Natural killer cell (primary cell): Measurements from ENCODE around the gene IRF5. TPM values are rescaled to one million over a fixed set of nuclear protein-coding genes. Genes with fewer than 3 reads are reported as not detected.

Experiments used
- ATAC-seq, 3 donors: fragments of 150-1000 bp in 2 of 3; fragments of 200-7000 bp in 1 of 3; cut with Tn5 transposase; 1 replicate in 1 of 3; 2 replicates in 2 of 3; pipeline ENCODE4 v1.10.0; 2021; ENCODE audit warnings: mild to moderate bottlenecking in 2 of 3, moderate library complexity in 2 of 3
- DNase-seq, 2 donors: peaks; one replicate each; pipeline versions ENCODE4 v3.0.0 to v3.0.0-alpha.2; 2013 to 2021; ENCODE audit warnings: mixed read lengths in 1 of 2
- H3K27ac ChIP-seq: one replicate; pipeline ENCODE4 v1.5.1; 2013; ENCODE audit warnings: mild to moderate bottlenecking, low read length
- H3K27me3 ChIP-seq: one replicate; pipeline ENCODE4 v1.6.1; 2013; ENCODE audit warnings: low read length; ENCODE audit not compliant: control insufficient read depth, insufficient read depth
- H3K36me3 ChIP-seq: one replicate; pipeline ENCODE4 v1.6.1; 2013; ENCODE audit warnings: low read length; ENCODE audit not compliant: control insufficient read depth, insufficient read depth
- H3K4me1 ChIP-seq: one replicate; pipeline ENCODE4 v1.6.1; 2013; ENCODE audit warnings: low read length; ENCODE audit not compliant: control insufficient read depth, insufficient read depth
- H3K4me3 ChIP-seq: one replicate; pipeline ENCODE4 v1.5.1; 2013; ENCODE audit warnings: low read length
- H3K9me3 ChIP-seq: one replicate; pipeline ENCODE4 v1.6.1; 2013; ENCODE audit warnings: low read length; ENCODE audit not compliant: control insufficient read depth, insufficient read depth
- H3K27ac Mint-ChIP-seq, 2 donors: one replicate each; pipeline ENCODE4 v1.8.0; 2022; ENCODE audit warnings: mild to moderate bottlenecking in 2 of 2, mixed read lengths in 2 of 2, moderate library complexity in 1 of 2
- H3K27me3 Mint-ChIP-seq, 2 donors: one replicate each; pipeline ENCODE4 v1.8.0; 2022; ENCODE audit warnings: low read depth in 2 of 2, mixed read lengths in 2 of 2
- H3K36me3 Mint-ChIP-seq: one replicate; pipeline ENCODE4 v1.8.0; 2022; ENCODE audit warnings: mixed read lengths
- H3K4me1 Mint-ChIP-seq, 2 donors: one replicate each; pipeline ENCODE4 v1.8.0; 2022; ENCODE audit warnings: mixed read lengths in 2 of 2
- H3K4me3 Mint-ChIP-seq: one replicate; pipeline ENCODE4 v1.8.0; 2022; ENCODE audit warnings: mild to moderate bottlenecking, moderate library complexity, mixed read lengths
- H3K9me3 Mint-ChIP-seq, 2 donors: one replicate each; pipeline ENCODE4 v1.8.0; 2022; ENCODE audit warnings: mixed read lengths in 2 of 2
- CTCF ChIP-seq: fragments of 200-600 bp; IDR thresholded peaks from one replicate; pipeline ENCODE4 v1.8.0; 2022; ENCODE audit warnings: antibody characterized with exemption
- whole genome bisulfite sequencing: methylation state at CpG from one replicate; pipeline ENCODE4 v1.1.7; 2013; ENCODE audit warnings: missing lambda C conversion rate; ENCODE audit not compliant: insufficient coverage; 5-methylcytosine and 5-hydroxymethylcytosine counted together
- intact Hi-C: fragments of 100-400 bp; cut with micrococcal nuclease; formaldehyde crosslinking; loops from one replicate; pipeline ENCODE4 v1.14.2; 2022
- total RNA-seq, 4 donors: library from RNA; stranded (reverse); fragments of 120-200 nt in 1 of 4; gene quantifications; one replicate each; pipeline versions ENCODE4 v1.2.3 to v1.2.4, GENCODE V29; 2013 to 2022

The IRF5 gene
- total RNA-seq, 3 donors from 2014 or later (not counting 1 experiment from before 2014, with no cell fraction given), result 13.0 to 20.2 (median 19.5) TPM

GRCh38 chr7:128922496-128923410, 15.0 kb upstream of the IRF5 start:
- whole genome bisulfite sequencing, result 87% methylated on average over 15 of the region's 16 CpGs
- Mint-ChIP-seq H3K4me1 (no peaks in the 10 kb centered on the region), H3K27me3 (peaks cover 23 to 26% of the 10 kb centered on the region in 2 donors)

GRCh38 chr7:128923411-128923800, 14.3 kb upstream of the IRF5 start:
- no peak for DNase-seq
- no peak overlapping the region for H3K27ac Mint-ChIP-seq
- no peak overlapping the region for H3K4me3 ChIP-seq

More at GRCh38 chr7:128922496-128923410, 15.0 kb upstream of the IRF5 start:
- no peak overlapping the region for H3K27ac ChIP-seq
- intact Hi-C loops, result no loop called here
- ATAC-seq (no peak), DNase-seq (no peak)
- H3K4me3 ChIP-seq, result no peak overlapping the region
- H3K4me1 ChIP-seq, result no peaks in the 10 kb centered on the region
- no peaks in the 10 kb centered on the region for H3K27me3 ChIP-seq
- Mint-ChIP-seq H3K27ac (no peak overlapping the region), H3K36me3 (no peaks in the 10 kb centered on the region), H3K4me3 (no peak overlapping the region), H3K9me3 (no peaks in the 10 kb centered on the region)
- H3K36me3 ChIP-seq, result no peaks in the 10 kb centered on the region
- no peak for TF ChIP-seq CTCF
- no peaks in the 10 kb centered on the region for H3K9me3 ChIP-seq

GRCh38 chr7:128924707-128925588, 12.8 kb upstream of the IRF5 start:
- peaks cover 8 to 18% of the 10 kb centered on the region in 2 donors for H3K27me3 Mint-ChIP-seq
- no peaks in the 10 kb centered on the region for H3K9me3 Mint-ChIP-seq
- Histone ChIP-seq H3K36me3 (no peaks in the 10 kb centered on the region), H3K4me1 (no peaks in the 10 kb centered on the region), H3K27me3 (no peaks in the 10 kb centered on the region), H3K9me3 (no peaks in the 10 kb centered on the region), H3K27ac (no peak overlapping the region), H3K4me3 (no peak overlapping the region)
- ATAC-seq (no peak), DNase-seq (no peak)
- intact Hi-C loops, result no loop called here
- H3K4me1 Mint-ChIP-seq, result no peaks in the 10 kb centered on the region
- no peak overlapping the region for H3K4me3 Mint-ChIP-seq
- H3K27ac Mint-ChIP-seq, result no peak overlapping the region
- 85% methylated on average over 6 of the region's 8 CpGs for WGBS
- no peak for TF ChIP-seq CTCF
- no peaks in the 10 kb centered on the region for H3K36me3 Mint-ChIP-seq

More at GRCh38 chr7:128923411-128923800, 14.3 kb upstream of the IRF5 start:
- ATAC-seq, result no peak
- no peak for TF ChIP-seq CTCF
- Mint-ChIP-seq H3K36me3 (no peaks in the 10 kb centered on the region), H3K27me3 (peaks cover 19 to 25% of the 10 kb centered on the region in 2 donors), H3K4me1 (no peaks in the 10 kb centered on the region), H3K9me3 (no peaks in the 10 kb centered on the region), H3K4me3 (no peak overlapping the region)
- no peaks in the 10 kb centered on the region for H3K9me3 ChIP-seq
- intact Hi-C loops, result no loop called here
- no peaks in the 10 kb centered on the region for H3K36me3 ChIP-seq
- H3K27ac ChIP-seq, result no peak overlapping the region
- WGBS, result 63% methylated on average over 5 of the region's 5 CpGs
- no peaks in the 10 kb centered on the region for H3K4me1 ChIP-seq
- H3K27me3 ChIP-seq, result no peaks in the 10 kb centered on the region
